ENCODE results near the gene PTCHD1.

The PTCHD1 gene

GRCh38 chrX:23398570-23398969 lies 63.9 kb downstream of the PTCHD1 start:
- no peak for DNase-seq

DNA sequence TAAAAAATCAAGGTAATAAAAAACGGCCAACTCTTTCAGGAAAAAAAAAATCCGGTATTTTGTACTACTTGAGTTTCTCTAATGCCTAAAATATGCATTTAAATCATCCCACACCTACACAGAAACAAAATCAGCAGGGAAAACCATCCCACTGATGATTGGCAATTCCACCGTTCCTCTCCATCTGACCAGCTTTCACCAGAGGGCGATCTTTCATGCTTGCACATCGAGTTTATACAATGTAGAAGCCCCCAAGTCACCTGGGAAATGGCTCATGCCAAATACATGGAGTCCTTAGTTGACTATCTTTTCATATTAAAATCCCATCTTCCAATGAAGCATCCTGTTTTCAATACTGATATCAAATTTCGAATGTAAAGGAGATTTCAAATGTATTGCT lies 69.2 kb downstream of the PTCHD1 start:
- no peak for DNase-seq

- no peak for DNase-seq
Observed at GRCh38 chrX:23422912-23423311, 88.3 kb downstream of the PTCHD1 start.

DNA sequence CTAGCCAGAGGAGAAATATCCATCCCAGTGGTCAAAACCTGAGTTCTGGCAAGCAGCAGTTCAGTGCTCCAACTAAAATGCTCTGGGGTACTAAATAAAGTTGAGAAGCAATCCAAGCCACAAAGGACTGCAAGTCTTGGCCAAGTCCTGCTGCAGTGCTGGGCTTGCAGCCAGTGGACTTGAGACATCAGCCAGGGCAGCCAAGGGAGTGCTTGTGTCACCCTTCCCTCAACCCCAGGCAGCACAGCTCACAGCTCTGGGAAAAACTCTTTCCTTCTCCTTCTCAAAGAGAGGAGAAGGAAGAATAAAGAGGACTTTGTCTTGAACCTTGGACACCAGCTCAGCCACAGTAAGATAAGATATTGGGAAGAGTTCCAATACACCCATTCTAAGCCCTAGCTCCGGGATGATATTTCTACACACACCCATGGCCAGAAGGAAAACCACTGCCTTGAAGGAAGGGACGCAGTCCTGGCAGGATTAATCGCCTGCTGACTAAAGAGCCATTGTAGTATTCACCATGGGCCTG lies 99.8 kb downstream of the PTCHD1 start:
- no peak for DNase-seq

- no peak for DNase-seq
Observed at GRCh38 chrX:23435108-23435507, 100.5 kb downstream of the PTCHD1 start.

DNA sequence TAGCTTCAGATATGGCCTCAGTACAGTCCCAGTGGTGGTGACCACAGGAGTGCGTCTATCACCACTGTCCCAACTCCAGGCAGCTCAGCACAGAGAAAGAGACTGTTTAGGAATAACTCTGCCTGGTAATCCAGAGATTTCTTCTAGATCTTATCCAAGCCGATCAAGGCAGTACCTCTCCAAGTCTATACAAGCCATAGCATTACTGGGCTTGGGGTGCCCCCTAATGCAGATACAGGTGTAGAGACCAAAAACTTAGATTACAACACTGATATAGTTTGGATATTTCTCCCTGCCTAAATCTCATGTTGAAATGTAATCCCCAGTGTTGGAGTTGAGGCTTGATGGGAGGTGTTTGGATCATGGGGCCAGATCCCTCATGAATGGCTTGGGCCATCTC lies 100.9 kb downstream of the PTCHD1 start:
- no peak for DNase-seq

DNA sequence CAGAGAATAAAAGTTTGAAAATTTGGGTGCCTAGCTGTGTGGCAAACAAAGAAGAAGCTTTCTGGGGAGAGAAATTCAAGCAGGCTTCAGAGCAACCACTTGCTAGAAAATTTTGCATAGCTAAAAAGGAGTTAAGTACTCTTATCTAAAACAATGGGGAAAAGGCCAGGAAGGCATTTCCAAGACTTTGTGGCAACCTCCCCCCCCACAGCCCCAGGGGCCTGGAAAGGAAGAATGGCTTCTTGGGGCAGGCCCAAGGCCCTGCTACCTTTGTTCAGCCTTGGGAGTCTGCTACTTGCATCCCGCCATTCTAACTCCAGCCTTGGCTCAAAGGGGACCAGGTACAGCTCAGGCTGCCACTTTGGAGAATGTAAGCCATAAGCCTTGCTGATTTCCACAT lies 102.2 kb downstream of the PTCHD1 start:
- no peak for DNase-seq

DNA sequence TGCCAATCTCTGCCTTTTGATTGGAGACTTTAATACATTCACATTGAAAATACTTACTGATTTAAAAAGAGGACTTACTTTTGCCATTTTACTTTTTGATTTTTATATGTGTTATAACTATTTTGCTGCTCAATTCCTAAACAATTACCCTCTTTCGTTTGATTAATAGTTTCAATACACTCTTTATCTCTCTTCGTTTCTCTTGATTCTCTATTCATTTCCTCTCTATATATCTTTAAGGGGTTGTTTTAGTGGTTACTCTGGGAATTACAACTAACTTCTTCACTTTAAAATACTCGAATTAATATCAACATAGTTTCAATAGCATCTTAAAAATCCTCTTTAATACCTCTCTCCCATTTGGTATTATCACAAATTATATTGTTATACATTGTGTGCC lies 116.6 kb downstream of the PTCHD1 start:
- no peak for DNase-seq

Data from suppressor macrophage (primary cell).